GM21723 (cell line): Measurements from ENCODE around the gene HOMER1.

Source experiments
- ATAC-seq: cut with Tn5 transposase; IDR thresholded peaks from one replicate; pipeline ENCODE4 v1.9.1; 2021; ENCODE audit warnings: mild to moderate bottlenecking, moderate library complexity; ENCODE audit not compliant: unreplicated experiment

HOMER1 gene

DNA sequence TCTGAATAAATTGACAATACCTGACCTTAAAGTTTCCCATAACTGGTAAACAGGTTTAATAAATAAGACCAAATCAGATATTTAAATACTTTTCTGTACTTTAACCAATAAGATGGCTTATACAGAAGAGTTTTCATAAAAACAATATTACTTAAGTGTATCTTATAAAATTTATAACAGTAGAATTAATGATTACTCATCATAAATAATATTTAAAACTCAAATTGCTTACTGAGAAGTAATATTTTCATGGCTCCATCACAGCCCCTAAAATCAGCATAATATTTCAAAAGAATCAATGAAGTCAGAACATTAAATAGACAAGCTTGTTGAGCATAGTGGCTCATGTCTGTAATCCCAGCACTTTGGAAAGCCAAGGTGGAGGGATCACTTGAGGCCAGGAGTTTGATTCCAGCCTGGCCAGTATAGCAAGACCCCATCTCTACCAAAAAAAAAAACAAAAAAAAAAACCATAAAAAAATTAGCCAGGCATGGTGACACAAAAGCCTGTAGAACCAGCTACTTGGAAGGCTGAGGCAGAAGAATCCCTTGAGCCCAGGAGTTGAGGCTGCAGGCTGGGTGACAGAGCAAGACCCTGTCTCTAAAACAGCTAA is 23.5 kb downstream of the HOMER1 start:
- no peak for ATAC-seq

DNA sequence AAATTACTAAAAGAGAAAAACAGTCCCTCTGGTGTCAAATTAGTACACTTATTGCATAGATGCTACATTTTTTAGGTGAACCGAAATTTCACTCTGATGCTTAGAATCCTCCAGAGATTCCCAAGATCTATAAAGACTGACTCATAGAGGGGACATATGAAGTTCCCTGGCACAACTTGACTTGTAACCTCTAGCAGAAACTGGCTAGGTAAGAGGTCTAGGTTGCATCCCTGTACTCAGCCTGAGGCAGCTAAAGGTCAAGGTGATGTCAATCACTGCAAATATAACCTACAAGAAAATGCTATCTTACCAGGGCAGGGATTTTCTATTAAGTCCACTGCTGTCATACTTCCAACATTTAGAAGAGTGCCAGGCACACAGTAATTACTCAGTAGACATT is 24.2 kb downstream of the HOMER1 start:
- ATAC-seq, result no peak

DNA sequence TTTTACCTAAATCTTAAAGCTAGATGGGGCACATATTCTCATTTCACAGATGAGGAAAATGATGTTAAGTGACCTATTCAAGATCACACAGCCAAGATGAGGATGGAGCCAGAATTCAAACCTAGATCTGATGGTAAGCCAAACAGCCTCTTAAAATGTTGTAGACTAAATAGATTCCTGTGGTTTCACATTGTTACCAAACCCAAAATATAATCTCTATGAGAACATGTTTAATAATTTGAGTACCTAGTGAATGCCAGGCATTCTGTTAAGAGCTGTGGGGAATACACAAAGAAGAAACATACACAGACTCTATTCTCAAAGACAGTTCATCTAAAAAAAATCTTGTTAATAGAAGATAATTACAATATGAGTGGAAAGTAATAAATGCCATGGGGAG is 25.2 kb downstream of the HOMER1 start:
- no peak for ATAC-seq

DNA sequence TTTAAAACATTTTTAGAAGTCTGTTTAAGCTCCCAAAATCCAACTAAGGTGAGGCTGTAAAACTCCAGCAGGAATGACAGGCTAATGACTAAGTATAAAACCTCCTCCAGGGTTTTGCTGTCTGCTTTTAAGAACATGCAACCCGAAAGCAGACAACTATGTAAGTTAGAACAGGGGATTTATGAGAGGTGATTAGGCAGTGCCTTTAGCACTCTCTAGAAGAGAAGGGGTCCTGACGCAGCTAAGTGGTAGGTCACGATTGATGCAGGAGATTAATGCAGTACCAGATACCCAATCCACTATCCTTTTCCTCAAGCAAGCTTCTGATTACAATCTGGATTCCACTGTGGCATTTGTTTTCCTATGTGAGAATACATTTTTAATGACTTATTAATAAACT is 25.9 kb downstream of the HOMER1 start:
- ATAC-seq, result no peak

DNA sequence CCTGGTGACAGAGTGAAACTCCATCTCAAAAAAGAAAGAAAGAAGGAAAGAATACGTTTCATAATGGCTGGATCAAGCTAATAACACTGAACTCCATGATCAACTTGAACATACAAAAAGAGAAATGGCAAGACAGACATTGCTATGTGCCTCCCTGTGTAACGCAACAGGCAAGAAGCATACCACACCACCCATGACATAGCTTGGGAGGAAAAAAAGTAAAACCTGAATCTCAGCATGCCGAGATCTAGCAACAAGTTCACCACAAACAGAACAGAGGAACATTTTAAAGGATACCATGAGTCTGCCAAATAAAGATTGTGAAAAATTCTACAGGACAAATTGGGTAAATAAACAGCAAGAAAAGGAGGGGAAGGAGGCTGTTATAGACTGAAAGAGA is 26.7 kb downstream of the HOMER1 start:
- ATAC-seq, result no peak

DNA sequence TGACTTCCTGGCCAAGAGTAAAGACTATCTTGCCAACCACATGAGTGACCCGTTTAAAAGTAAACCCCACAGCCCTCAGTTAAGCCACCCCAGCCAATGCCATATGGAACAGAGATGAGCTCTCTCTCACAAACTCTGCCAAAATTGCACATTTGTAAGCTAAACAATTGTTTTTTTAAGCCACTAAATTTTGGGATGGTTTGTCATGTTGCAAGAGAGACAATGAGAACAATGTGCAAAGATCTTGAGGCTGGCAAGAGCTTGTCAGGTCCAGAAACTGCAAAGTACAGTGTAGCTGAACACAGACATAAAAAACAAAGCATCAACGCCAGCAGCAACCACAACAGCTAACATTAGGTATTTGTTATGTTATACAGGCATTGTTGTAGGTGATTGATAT is 27.8 kb downstream of the HOMER1 start:
- no peak for ATAC-seq

DNA sequence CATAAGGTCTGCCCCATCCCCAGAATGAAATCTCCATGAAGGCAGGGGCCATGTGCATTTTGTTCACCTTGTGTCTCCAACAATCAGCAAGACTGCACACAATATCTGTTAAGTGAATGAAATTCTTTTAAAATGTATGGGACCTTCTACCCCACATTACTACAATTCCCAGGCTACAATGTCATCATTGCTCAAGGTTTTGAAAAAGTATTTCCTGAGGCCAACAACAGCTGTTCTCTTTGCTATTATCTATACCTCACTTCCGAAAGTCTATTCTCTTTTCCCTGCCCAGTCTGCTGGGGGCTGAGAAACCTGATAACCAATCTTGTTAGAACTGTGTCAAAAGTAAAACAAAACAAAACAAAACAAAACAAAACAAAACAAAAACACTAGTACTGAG is 29.2 kb downstream of the HOMER1 start:
- ATAC-seq, result no peak

DNA sequence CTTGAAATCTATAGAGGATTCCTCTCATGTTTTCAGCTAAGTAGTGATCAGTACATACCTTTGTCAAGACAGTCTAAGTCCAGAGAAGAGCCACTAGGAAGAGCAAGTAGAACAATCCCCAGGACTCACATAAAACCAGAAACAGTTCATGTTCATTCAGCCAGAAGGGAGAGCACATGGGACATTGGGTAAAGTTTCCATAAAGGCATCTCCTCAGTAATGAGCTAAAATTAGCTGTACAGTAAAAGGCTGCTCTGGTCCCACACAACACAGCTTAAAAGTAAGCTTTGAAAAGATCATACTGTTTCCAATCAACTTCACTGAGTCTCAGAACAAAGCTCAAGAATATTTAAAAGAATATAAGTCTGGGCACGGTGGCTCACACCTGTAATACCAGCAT is 32.4 kb downstream of the HOMER1 start:
- no peak for ATAC-seq

DNA sequence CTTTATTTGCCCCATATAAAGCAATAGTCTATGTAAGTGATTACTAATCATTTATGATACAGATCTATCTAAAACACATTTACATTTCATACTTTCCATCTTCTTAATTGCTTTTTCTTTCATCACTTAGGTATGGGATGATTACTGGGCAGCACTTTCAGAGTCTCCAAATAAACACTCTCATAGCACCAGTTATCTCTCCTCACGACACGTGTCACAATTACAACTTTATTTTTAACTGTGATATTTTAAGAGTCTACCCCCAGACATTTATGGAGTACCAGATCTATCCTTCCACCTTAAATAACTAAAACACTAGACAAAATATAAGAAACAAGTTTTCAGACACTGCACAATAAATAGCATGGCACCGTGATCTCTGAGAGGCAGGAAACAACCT is 32.9 kb downstream of the HOMER1 start:
- no peak for ATAC-seq

DNA sequence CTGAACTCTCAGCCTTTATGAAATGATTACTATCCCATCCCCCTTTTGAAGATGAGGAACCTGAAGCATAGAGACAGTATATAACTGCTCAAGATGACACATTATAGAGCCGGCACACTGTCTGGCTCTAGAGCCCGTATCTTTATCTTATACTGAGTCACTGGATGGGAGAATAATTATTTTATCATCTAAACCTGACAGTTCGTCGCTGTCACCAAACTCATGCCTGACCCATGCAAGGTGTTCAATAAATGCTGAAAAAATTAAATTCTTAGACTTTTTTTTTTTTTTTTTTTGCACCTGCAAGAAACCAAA is 38.8 kb downstream of the HOMER1 start:
- ATAC-seq, result no peak

DNA sequence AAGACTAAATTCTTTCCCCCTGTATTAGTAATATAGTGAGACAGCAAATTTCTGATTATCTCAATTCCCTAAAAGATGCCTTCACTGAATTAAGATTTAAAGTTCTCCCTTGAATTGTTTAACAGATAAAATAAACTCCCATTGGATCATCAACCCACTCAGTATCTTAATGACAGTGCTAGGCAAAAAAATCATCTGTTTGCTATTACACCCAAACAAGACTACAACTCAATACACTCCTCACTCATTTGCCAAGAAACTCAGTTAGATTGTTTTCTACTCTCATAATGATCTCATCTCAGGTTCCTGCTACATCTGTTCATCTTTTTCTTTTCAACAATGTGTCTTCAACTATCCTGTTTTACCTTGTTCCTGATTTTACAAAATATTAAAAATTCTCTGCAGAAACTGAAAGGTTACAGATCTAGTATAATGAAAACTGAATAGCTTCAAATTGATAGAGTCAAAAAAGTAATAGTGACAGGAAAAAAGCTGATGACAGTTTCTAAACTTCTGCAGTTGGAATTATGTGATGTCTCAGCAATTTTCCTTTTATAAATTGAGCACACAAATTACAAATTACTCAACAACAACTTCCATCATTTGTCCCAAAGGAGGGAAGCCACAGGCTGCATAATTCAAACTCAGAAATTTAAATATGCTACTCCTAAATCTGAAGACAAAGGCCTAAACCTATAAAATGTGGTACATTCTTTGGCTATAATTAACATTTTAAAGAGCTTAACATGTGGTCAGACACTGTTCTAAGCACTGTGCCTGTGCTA is 39.4 kb downstream of the HOMER1 start:
- no peak for ATAC-seq

DNA sequence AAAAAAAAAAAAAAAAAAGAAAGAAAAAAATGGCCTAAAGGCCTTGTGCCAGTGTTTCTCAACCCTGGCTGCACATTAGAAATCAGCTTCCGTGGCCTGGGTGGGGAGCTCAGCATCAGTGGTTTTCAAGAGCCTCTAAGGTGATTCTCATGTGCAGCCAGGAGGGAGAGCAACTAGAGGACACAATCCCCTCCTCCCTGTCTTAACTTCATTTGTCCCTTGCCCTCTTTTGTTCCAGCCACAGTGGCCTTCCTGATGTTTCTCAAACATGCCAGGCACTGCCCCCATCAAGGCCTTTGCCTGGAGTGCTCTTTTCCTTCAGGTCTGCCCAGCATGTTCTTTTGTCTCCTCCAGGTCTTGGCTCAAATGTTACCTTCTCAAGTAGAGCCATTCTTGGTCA is 42.4 kb downstream of the HOMER1 start:
- ATAC-seq, result no peak

DNA sequence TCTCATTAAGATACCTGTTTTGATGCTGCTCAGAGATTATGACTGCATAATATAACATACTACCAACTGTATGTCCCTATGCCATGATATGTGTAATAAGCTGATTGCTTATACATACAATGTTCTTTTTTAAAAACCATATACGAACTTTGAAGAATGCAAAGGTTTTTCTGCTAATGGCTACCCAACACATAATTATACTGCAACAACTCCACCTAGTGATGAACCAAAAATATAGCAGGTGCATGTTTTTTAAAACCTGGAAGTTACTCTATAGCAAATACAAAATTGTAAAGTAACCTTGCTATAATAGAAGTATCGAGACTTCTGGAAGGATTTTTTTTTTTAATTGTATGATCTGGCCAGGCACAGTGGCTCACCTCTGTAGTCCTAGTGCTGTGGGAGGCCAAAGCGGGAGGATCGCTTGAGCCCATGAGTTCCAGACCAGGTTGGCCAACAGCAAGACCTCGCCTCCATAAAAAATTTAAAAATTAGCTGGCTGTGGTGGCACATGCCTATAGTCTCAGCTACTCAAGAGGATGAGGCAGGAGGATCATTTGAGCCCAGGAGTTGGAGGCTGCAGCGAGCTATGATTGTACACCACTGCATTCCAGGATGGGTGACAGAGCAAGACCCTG is 49.1 kb downstream of the HOMER1 start:
- ATAC-seq, result no peak

DNA sequence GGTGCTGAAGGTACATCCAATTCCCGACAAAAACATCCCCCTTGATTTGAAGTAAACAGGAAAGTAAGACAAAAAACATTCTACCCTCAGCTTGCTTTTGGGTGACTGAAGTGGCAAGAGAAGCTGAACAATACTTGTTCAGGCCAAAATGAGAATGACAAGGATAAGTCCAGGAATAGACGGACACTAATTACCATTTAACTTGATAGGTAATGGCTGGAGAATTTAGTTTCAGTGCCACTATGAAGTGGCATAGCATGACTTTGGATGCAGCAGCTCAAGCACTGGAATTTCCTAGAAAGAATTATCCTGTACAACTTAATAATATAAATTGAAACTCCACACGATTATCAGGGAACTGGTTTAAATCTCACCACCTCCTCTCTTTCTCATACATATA is 49.7 kb downstream of the HOMER1 start:
- no peak for ATAC-seq

DNA sequence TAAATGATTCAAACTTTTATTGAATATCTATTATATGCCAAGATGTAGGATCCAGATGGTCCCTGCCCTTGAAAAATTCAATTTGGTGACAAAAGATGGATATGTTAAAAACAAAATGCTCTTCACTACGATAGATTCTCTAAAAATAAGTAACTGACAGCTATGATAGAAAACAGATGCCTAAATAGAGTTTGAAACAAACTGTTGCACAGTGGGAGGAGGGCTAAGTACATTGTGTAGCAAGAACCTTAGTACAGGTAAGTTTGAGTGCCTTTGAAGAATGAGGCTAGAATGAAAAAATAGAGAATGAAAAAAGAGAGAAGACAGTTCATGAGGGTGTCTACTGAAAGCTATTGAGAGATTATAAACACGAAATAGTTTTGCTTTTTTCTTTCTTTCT is 54.3 kb downstream of the HOMER1 start:
- ATAC-seq, result no peak

DNA sequence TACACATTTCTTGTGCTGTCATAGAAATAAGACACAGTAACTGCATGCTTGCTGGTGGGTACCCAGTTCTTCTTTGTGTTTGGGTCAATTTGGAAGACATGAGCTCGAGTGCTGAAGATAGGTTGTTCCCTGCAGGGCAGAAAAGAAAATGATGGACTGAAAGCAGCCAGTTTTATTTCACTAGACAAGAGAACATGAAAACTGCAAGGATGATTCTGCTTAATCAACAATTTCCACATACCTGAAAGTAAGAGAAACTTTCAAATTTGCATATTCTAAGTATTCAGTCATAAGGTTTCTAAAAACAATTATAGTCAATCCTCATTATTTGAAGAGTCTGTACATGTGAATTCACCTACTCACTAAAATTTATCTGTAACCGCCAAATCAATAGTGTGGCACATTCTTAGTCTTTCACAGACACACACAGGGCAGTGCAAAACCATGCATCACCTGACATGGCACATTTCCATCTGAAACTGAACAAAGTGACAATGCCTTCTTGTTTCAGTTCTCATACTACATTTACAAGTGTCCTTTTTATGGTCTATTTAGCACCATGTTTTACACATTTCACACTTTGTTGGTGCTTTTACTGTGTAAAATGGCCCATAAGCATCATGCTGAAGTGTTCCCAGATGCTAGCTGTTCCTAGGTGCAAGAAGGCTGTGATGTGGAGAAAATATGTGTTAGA is 56.9 kb downstream of the HOMER1 start:
- ATAC-seq, result peak; percentile 86

DNA sequence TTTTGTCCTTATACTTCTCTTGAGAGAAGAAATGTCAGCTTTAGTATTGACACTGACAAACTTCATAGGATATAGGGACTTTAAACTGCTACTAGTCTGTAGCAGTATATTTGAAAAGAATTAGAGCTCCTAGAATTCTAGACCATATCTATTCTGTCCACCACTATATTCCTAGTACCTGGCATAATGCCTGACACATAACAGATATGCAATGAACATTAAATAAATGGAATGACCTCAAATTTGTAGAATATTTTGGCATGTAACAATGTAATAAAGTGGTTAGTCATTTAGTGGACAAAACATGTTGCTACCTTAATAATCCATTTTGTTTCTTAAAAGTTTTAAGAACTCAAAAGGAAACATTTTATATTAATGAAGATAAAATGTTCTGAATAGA is 57.5 kb downstream of the HOMER1 start:
- ATAC-seq, result no peak

DNA sequence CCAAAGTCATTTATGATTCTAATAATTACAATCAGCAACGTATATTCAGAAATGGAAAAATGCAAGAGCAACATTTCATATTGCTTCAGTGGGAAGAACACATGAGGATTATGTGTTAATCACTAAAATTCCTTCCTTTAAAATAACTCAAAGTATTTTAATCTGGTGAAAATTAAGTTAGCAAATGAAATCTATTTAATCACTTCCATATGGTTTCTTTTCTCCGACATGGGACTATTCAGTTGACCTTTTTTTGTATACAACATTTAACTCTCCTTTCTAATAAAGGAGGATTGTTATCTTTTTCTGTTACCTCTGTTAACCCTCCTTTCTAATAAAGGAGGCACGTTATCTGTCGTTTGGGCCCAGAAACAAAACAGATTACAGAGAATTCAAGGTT is 59.9 kb downstream of the HOMER1 start:
- ATAC-seq, result no peak

DNA sequence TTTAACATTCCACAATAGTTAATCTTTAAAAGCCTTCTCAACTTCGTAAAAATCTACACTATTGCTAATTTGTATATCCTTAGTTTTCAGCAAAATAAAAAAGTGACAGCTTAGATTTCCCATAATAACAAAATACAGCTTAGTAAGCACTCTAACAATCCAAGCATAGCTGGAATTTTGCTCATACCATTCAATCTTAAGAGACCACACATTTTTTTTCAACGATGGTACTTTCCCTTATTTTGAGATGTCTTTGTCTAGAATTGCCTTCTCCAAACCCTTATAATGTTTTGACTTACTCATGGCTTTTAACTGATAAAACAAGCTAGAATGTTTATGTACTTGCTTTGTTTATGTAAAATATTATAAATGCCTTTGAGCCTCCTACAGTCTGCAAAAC is 65.6 kb downstream of the HOMER1 start:
- no peak for ATAC-seq

DNA sequence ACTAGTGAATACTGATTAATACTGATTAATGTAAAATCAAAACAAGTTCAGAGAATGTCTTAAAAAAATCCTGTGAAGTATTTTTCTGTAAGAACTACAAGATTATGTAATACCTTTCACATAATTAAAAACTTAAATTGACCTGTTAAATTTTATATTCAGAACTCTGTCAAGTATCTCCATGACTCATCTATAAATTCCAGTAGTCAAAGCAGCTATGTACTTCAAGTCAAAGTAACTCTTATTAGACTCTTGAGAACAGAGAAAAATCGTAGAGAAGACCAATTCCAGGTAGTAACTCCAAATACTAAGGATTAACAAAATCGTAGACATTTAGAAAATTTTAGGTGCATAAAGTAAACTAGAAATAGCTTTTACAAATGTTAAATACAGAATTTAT is 77.1 kb downstream of the HOMER1 start:
- ATAC-seq, result no peak

DNA sequence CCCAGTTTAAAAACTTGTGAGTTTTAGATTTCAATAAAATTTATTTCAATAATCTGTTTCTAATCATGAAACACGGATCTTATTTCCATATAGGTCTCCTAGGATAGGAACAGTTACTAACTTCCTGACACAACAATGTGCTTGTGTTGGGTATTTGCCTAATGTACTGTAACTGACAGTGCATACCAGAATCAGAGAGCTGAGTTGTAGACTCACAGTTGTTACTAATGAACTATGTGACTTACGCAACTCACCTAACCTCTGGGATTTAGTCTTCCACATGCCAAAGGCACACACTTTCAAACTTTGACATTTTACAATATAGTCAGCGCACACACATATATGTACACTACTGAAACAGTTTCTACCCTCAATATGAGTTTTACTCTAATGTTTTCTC is 77.7 kb downstream of the HOMER1 start:
- no peak for ATAC-seq

DNA sequence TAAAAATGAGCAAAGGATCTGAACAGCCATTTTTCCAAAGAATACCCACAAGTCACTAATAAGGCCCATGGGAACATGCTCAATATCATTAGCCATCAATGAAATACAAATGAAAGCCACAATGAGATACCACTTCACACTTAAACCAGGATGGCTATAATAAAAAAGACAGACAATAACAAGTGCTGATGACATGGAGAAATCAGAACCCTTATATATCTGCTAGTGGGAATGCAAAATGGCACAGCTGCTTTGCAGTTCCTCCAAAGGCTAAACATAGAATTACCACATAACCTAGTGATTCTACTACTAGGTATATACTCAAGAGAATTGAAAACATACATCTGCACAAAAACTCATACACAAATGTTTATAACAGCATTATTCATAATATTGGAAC is 83.7 kb downstream of the HOMER1 start:
- ATAC-seq, result no peak
